ENCODE data around the gene NFKB1.

NFKB1 gene

GRCh38 chr4:102500696-102501446 is at the start of gene NFKB1:
Gene NFKB1 (plus strand): TSS chr4:102501359. CDS start chr4:102525519, 24,160 bp downstream.
- H3K9me3 ChIP-seq = no peaks in the 10 kb centered on the region; the same call in 1 of the 2 replicates
- peak within 1 kb of the TSS; percentile 99 for H3K27ac ChIP-seq
- peak within 1 kb of the TSS; percentile 98 for H3K9ac ChIP-seq
- H3K4me2 ChIP-seq = peak within 1 kb of the TSS; percentile 88
- TF ChIP-seq Cebpa-rat (IDR thresholded peaks at IDR 0.05) = no peak
- peaks cover 39% of the 10 kb centered on the region for H3K4me1 ChIP-seq
- H3K27me3 ChIP-seq = no peaks in the 10 kb centered on the region
- no peaks in the 10 kb centered on the region for H3K36me3 ChIP-seq
- peaks cover 22% of the 10 kb centered on the region for H4K20me1 ChIP-seq
- H3K4me3 ChIP-seq = peak within 1 kb of the TSS; percentile 94

- no peak overlapping the region for H3K27ac ChIP-seq
- H3K9ac ChIP-seq = no peak overlapping the region
- no peaks in the 10 kb centered on the region for H3K36me3 ChIP-seq
- H4K20me1 ChIP-seq = no peaks in the 10 kb centered on the region
- 0 out of 2 replicates have a peak, but pooled peaks cover 4% of the 10 kb centered on the region for H3K9me3 ChIP-seq
- H3K4me3 ChIP-seq = no peak overlapping the region
- peaks cover 20% of the 10 kb centered on the region for H3K4me1 ChIP-seq
- H3K27me3 ChIP-seq = no peaks in the 10 kb centered on the region
- no peak for TF ChIP-seq Cebpa-rat (IDR thresholded peaks at IDR 0.05)
- no peak overlapping the region for H3K4me2 ChIP-seq
Measured at GRCh38 chr4:102452854-102453253, 48.3 kb upstream of the NFKB1 start.

GRCh38 chr4:102453827-102454226 is 47.3 kb upstream of the NFKB1 start:
- Histone ChIP-seq H3K9ac (no peak overlapping the region), H3K27me3 (no peaks in the 10 kb centered on the region), H3K4me2 (peak overlapping the region; percentile 43), H3K36me3 (no peaks in the 10 kb centered on the region), H3K9me3 (peaks cover 9% of the 10 kb centered on the region; the same call in 1 of the 2 replicates), H3K4me1 (peaks cover 17% of the 10 kb centered on the region), H3K4me3 (no peak overlapping the region), H3K27ac (no peak overlapping the region), H4K20me1 (no peaks in the 10 kb centered on the region)
- no peak for TF ChIP-seq Cebpa-rat (IDR thresholded peaks at IDR 0.05)

- Histone ChIP-seq H3K4me2 (peak overlapping the region; percentile 43), H3K4me1 (peaks cover 17% of the 10 kb centered on the region), H3K4me3 (no peak overlapping the region), H3K9ac (no peak overlapping the region), H3K27ac (no peak overlapping the region), H4K20me1 (no peaks in the 10 kb centered on the region), H3K9me3 (peaks cover 11% of the 10 kb centered on the region), H3K27me3 (no peaks in the 10 kb centered on the region), H3K36me3 (no peaks in the 10 kb centered on the region)
- no peak for TF ChIP-seq Cebpa-rat (IDR thresholded peaks at IDR 0.05)
Measured at GRCh38 chr4:102454268-102454667, 46.9 kb upstream of the NFKB1 start.

GRCh38 chr4:102454981-102455685 is 46.0 kb upstream of the NFKB1 start:
- Histone ChIP-seq H3K27me3 (no peaks in the 10 kb centered on the region), H3K4me1 (peaks cover 17% of the 10 kb centered on the region), H3K4me3 (no peak overlapping the region), H3K9ac (no peak overlapping the region), H3K4me2 (no peak overlapping the region; the same call in 1 of the 2 replicates), H3K9me3 (peaks cover 20% of the 10 kb centered on the region), H3K27ac (no peak overlapping the region), H4K20me1 (no peaks in the 10 kb centered on the region), H3K36me3 (no peaks in the 10 kb centered on the region)
- TF ChIP-seq Cebpa-rat (IDR thresholded peaks at IDR 0.05) = no peak

GRCh38 chr4:102455750-102456149 is 45.4 kb upstream of the NFKB1 start:
- H3K27ac ChIP-seq = no peak overlapping the region
- H3K9me3 ChIP-seq = peaks cover 26% of the 10 kb centered on the region
- H3K27me3 ChIP-seq = no peaks in the 10 kb centered on the region
- H3K4me1 ChIP-seq = peaks cover 17% of the 10 kb centered on the region
- no peak overlapping the region for H3K4me3 ChIP-seq
- H3K36me3 ChIP-seq = no peaks in the 10 kb centered on the region
- H3K9ac ChIP-seq = no peak overlapping the region
- no peaks in the 10 kb centered on the region for H4K20me1 ChIP-seq
- H3K4me2 ChIP-seq = no peak overlapping the region
- TF ChIP-seq Cebpa-rat (IDR thresholded peaks at IDR 0.05) = no peak

- H3K9ac ChIP-seq = no peak overlapping the region
- H3K27ac ChIP-seq = no peak overlapping the region
- no peak for TF ChIP-seq Cebpa-rat (IDR thresholded peaks at IDR 0.05)
- H3K4me1 ChIP-seq = peaks cover 43% of the 10 kb centered on the region
- no peaks in the 10 kb centered on the region for H3K27me3 ChIP-seq
- H3K9me3 ChIP-seq = peaks cover 27% of the 10 kb centered on the region
- H4K20me1 ChIP-seq = no peaks in the 10 kb centered on the region
- H3K4me3 ChIP-seq = no peak overlapping the region
- no peak overlapping the region for H3K4me2 ChIP-seq
- no peaks in the 10 kb centered on the region for H3K36me3 ChIP-seq
Measured at GRCh38 chr4:102466298-102466697, 34.9 kb upstream of the NFKB1 start.

GRCh38 chr4:102469806-102470205 is 31.4 kb upstream of the NFKB1 start:
- Histone ChIP-seq H4K20me1 (no peaks in the 10 kb centered on the region), H3K9ac (no peak overlapping the region), H3K4me1 (peaks cover 55% of the 10 kb centered on the region), H3K27ac (peak overlapping the region; percentile 77), H3K27me3 (no peaks in the 10 kb centered on the region), H3K36me3 (no peaks in the 10 kb centered on the region), H3K9me3 (peaks cover 34% of the 10 kb centered on the region), H3K4me2 (peak overlapping the region; percentile 74), H3K4me3 (peak overlapping the region; percentile 14; the same call in 1 of the 2 replicates)
- no peak for TF ChIP-seq Cebpa-rat (IDR thresholded peaks at IDR 0.05)

GRCh38 chr4:102472441-102473013 is 28.6 kb upstream of the NFKB1 start:
- H3K36me3 ChIP-seq = no peaks in the 10 kb centered on the region
- H3K4me1 ChIP-seq = peaks cover 45% of the 10 kb centered on the region

GRCh38 chr4:102473476-102473875 is 27.7 kb upstream of the NFKB1 start:
- no peak overlapping the region for H3K4me3 ChIP-seq
- peaks cover 56% of the 10 kb centered on the region for H3K9me3 ChIP-seq
- peak overlapping the region; percentile 15 for H3K4me2 ChIP-seq
- H4K20me1 ChIP-seq = no peaks in the 10 kb centered on the region
- no peak overlapping the region for H3K27ac ChIP-seq
- peaks cover 40% of the 10 kb centered on the region for H3K4me1 ChIP-seq
- no peaks in the 10 kb centered on the region for H3K27me3 ChIP-seq
- H3K9ac ChIP-seq = no peak overlapping the region
- TF ChIP-seq Cebpa-rat (IDR thresholded peaks at IDR 0.05) = no peak
- H3K36me3 ChIP-seq = no peaks in the 10 kb centered on the region

More at GRCh38 chr4:102472441-102473013, 28.6 kb upstream of the NFKB1 start:
- Histone ChIP-seq H3K27ac (no peak overlapping the region), H3K9ac (no peak overlapping the region), H3K4me2 (no peak overlapping the region), H3K4me3 (no peak overlapping the region), H3K9me3 (peaks cover 56% of the 10 kb centered on the region), H3K27me3 (no peaks in the 10 kb centered on the region), H4K20me1 (no peaks in the 10 kb centered on the region)
- no peak for TF ChIP-seq Cebpa-rat (IDR thresholded peaks at IDR 0.05)
